K562 (cell line): ENCODE results near the gene MFSD6. TPM values are rescaled to one million over a fixed set of nuclear protein-coding genes. Genes with fewer than 3 reads are reported as not detected.

Source experiments
- ATAC-seq: fragments of 200-7000 bp; cut with Tn5 transposase; 3 replicates; pipeline ENCODE4 v1.9.1; 2020; ENCODE audit warnings: moderate library complexity
- BruUV-seq: library from RNA; stranded (reverse); fragments of 400-500 nt; replicated peaks from 2 replicates; lab custom pipeline; 2021; lab: Mats Ljungman, UMichigan
- CTCF ChIA-PET: fragments of 300-600 bp; formaldehyde crosslinking; extraction: SDS; loops from one replicate; lab custom pipeline; 2021; ENCODE audit warnings: low intra/inter-chr PET ratio; lab: Yijun Ruan, JAX
- POLR2A ChIA-PET: fragments of 300-600, 350-650 bp; sonication (Branson Sonifier 250); formaldehyde crosslinking; extraction: SDS; loops from one replicate; lab custom pipeline; 2021; ENCODE audit warnings: antibody characterized with exemption, inconsistent platforms; lab: Yijun Ruan, JAX
- DNase-seq, 4 experiments: peaks; one replicate each; pipeline versions ENCODE4 v3.0.0 to v3.0.0-alpha.2; 2011 to 2018; ENCODE audit warnings: low spot score in 3 of 4, mixed read lengths in 3 of 4; ENCODE audit errors: extremely low read depth in 1 of 4
- FAIRE-seq: peaks from 2 replicates; lab custom pipeline; 2011; peaks lifted over from hg19 to GRCh38; lab: Jason Lieb, UNC
- H2AFZ ChIP-seq: 2 replicates; pipeline ENCODE4 v1.6.0; 2011; ENCODE audit warnings: low read depth, low read length, control low read depth, inconsistent platforms
- H3K27ac ChIP-seq: fragments of 200-600 bp; 3 replicates; pipeline ENCODE4 v1.8.0; 2011; ENCODE audit warnings: low read depth, mild to moderate bottlenecking, control low read depth, inconsistent platforms, low read length, moderate library complexity, mixed read lengths; ENCODE audit errors: extremely low read depth
- H3K27me3 ChIP-seq, 2 experiments: fragments of 300-600 bp in 1 of 2; 2 replicates in 1 of 2; 3 replicates in 1 of 2; pipeline versions ENCODE4 v1.6.0 to v1.8.0; 2011; ENCODE audit warnings: inconsistent platforms in 2 of 2, low read length in 2 of 2, mild to moderate bottlenecking in 1 of 2, mixed read lengths in 1 of 2, moderate library complexity in 1 of 2; ENCODE audit not compliant: control insufficient read depth in 2 of 2, insufficient read depth in 2 of 2
- H3K36me3 ChIP-seq: fragments of 300-600 bp; 3 replicates; pipeline ENCODE4 v1.8.0; 2011; ENCODE audit warnings: mild to moderate bottlenecking, low read length, inconsistent platforms; ENCODE audit not compliant: control insufficient read depth, insufficient read depth
- H3K4me1 ChIP-seq, 2 experiments: fragments of 200-600 bp in 1 of 2; replicated peaks in 1 of 2; 2 replicates in 1 of 2; 3 replicates in 1 of 2; pipeline versions ENCODE4 v1.5.1 to v1.8.0; 2011; ENCODE audit warnings: inconsistent platforms in 2 of 2, low read length in 2 of 2, mild to moderate bottlenecking in 1 of 2, mixed read lengths in 1 of 2, moderate library complexity in 1 of 2; ENCODE audit not compliant: control insufficient read depth in 2 of 2, insufficient read depth in 2 of 2
- H3K4me2 ChIP-seq: 2 replicates; pipeline ENCODE4 v1.6.1; 2011; ENCODE audit warnings: low read length, control low read depth, inconsistent platforms, mixed read lengths; ENCODE audit not compliant: insufficient read depth
- H3K4me3 ChIP-seq: fragments of 200-600 bp; sonication (generic), shearing (Covaris generic); 2 replicates; pipeline ENCODE4 v1.5.1; 2016; ENCODE audit warnings: control low read depth, inconsistent platforms
- H3K79me2 ChIP-seq: fragments of 200-600 bp; 3 replicates; pipeline ENCODE4 v1.8.0; 2011; ENCODE audit warnings: low read length, inconsistent platforms; ENCODE audit not compliant: control insufficient read depth, insufficient read depth
- H3K9ac ChIP-seq, 2 experiments: 2 replicates each; pipeline versions ENCODE4 v1.6.0 to v1.6.1; 2011; ENCODE audit warnings: low read depth in 2 of 2, low read length in 2 of 2, control low read depth in 1 of 2, inconsistent platforms in 1 of 2, mild to moderate bottlenecking in 1 of 2, mixed read lengths in 1 of 2; ENCODE audit not compliant: insufficient read depth in 1 of 2
- H3K9me1 ChIP-seq: one replicate; pipeline ENCODE4 v1.6.0; 2011; ENCODE audit warnings: inconsistent platforms, mild to moderate bottlenecking, low read length, moderate library complexity; ENCODE audit not compliant: control insufficient read depth, insufficient read depth
- H3K9me3 ChIP-seq: replicated peaks from 2 replicates; pipeline ENCODE4 v1.5.1; 2011; ENCODE audit warnings: low read depth, low read length, inconsistent platforms; ENCODE audit not compliant: control insufficient read depth, insufficient read depth
- H4K20me1 ChIP-seq: replicated peaks from 2 replicates; pipeline ENCODE4 v1.6.1; 2011; ENCODE audit warnings: low read length, inconsistent platforms, mixed read lengths; ENCODE audit not compliant: control insufficient read depth, insufficient read depth
- BHLHE40 ChIP-seq: IDR thresholded peaks from 2 replicates; pipeline ENCODE4 v1.6.1; 2011; ENCODE audit warnings: low read length, improper control_type of control experiment
- OTX1 ChIP-seq: fragments of 450-650 bp; formaldehyde crosslinking; IDR thresholded peaks from 2 replicates; pipeline ENCODE4 v1.4.0; 2022; ENCODE audit warnings: mild to moderate bottlenecking
- RAD51 ChIP-seq: fragments of 450-650 bp; IDR thresholded peaks from 2 replicates; pipeline ENCODE4 v1.7.1; 2016; ENCODE audit warnings: low read depth, mild to moderate bottlenecking, borderline replicate concordance
- ZNF263 ChIP-seq: sonication (generic); formaldehyde crosslinking; IDR thresholded peaks from 2 replicates; pipeline ENCODE4 v1.8.0; 2022; ENCODE audit warnings: mild to moderate bottlenecking, missing genetic modification reagents, borderline replicate concordance
- WGBS: fragments of 100-300 bp; shearing (Covaris generic); methylation state at CpG from one replicate; pipeline ENCODE4 v1.1.6; 2016; ENCODE audit warnings: low coverage, mixed read lengths; ENCODE audit not compliant: insufficient coverage; ENCODE audit errors: missing lambda C conversion rate; 5-methylcytosine and 5-hydroxymethylcytosine counted together
- in situ Hi-C: fragments of 300-500 bp; cut with MboI; formaldehyde crosslinking; loops from 4 replicates; pipeline ENCODE4 v1.15.0; 2018; ENCODE audit warnings: inconsistent platforms, mixed read lengths
- intact Hi-C: fragments of 100-400 bp; cut with micrococcal nuclease; formaldehyde crosslinking; loops from 2 replicates; pipeline ENCODE4 v1.14.2; 2022
- polyA plus RNA-seq, 8 experiments: library from polyadenylated mRNA; depleted of rRNA in 4 of 8; stranded (reverse) in 5 of 8; unstranded in 3 of 8; fragments of >200 nt; fragmentation: Nextera tagmentation in 2 of 8; fragmentation: Illumina TruSeq in 1 of 8; extraction: Ambion mirVana in 2 of 8; extraction: Trizol in 1 of 8; gene quantifications; 2 replicates each; pipeline versions ENCODE4 v1.2.1 to v1.2.3, GENCODE V29; 2011 to 2014; ENCODE audit warnings: inconsistent platforms in 1 of 8, missing spikeins in 1 of 8
- total RNA-seq, 7 experiments: library from RNA; depleted of rRNA in 6 of 7; stranded (reverse); fragments of >200 nt in 6 of 7; fragmentation: Illumina TruSeq in 2 of 7; extraction: Trizol in 2 of 7; gene quantifications; 2 replicates each; pipeline versions ENCODE4 v1.2.1 to v1.2.3, GENCODE V29; 2011 to 2021; ENCODE audit warnings: low replicate concordance in 1 of 7
- TF ChIP-seq, protein P1 (sequence below): fragments of 450-650 bp; formaldehyde crosslinking; IDR thresholded peaks from 2 replicates; pipeline ENCODE4 v1.4.0; 2020; ENCODE audit warnings: mild to moderate bottlenecking, mixed read lengths
- TF ChIP-seq, protein P2 (sequence below): sonication (generic); formaldehyde crosslinking; IDR thresholded peaks from 2 replicates; pipeline ENCODE4 v1.8.0; 2023; ENCODE audit warnings: missing genetic modification reagents, mild to moderate bottlenecking, borderline replicate concordance
- TF ChIP-seq, protein P3 (sequence below): sonication (generic); formaldehyde crosslinking; IDR thresholded peaks from 2 replicates; pipeline ENCODE4 v1.9.0; 2022; ENCODE audit warnings: mild to moderate bottlenecking, missing genetic modification reagents

The MFSD6 gene
- total and polyA plus RNA-seq, 9 of the 15 experiments (the other 6 are each of a cell fraction or from before 2014, with no cell fraction given) = 1.1 to 7.9 (median 4.4) TPM

DNA sequence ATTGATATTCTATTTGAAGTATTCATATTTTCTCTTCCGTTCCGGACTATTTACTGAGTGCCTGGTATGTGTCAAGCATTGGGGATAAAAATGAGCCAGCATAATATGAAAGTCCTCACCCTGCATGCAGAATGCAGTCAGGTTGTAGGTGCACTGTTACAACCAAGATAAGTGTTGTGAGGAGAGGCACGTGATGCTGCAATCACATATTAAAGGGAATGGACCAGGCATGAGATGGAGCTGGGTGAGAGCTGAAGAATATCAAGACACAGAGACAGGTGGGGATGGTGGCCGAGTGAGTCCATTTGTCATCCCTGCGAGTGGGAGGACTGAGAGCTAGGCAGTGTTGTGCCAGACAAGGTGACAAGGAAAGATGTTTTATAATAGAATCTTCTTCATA, 52.3 kb downstream of the MFSD6 start:
- in situ Hi-C loops = no loop called here
- ChIA-PET POLR2A (interaction anchor here (0.9 to 1.8 kb wide), 3 partner anchors 9 to 20 kb away, joined by 3 to 9 read pairs (median 4); no protein-coding TSS in a partner anchor), CTCF (no interaction called here)
- peak in 1 of 4 experiments; percentile 35 for DNase-seq
- BruUV-seq = no TSS peak
- Histone ChIP-seq H3K4me3 (no peak overlapping the region), H3K4me1 (peaks cover 14 to 65% of the 10 kb centered on the region in 2 experiments), H3K9me1 (no peaks in the 10 kb centered on the region), H2AFZ (peak overlapping the region; percentile 32; the same call in 1 of the 2 replicates), H3K36me3 (no peaks in the 10 kb centered on the region; the same call in 2 of the 3 replicates), H4K20me1 (no peaks in the 10 kb centered on the region), H3K27ac (peak overlapping the region; percentile 50; the same call in 2 of the 3 replicates), H3K9me3 (0 out of 2 replicates have a peak, but pooled peaks cover 4% of the 10 kb centered on the region), H3K27me3 (no peaks in the 10 kb centered on the region), H3K9ac (no peak overlapping the region), H3K4me2 (peak overlapping the region; percentile 51), H3K79me2 (no peaks in the 10 kb centered on the region; the same call in 1 of the 3 replicates)
- ATAC-seq = no peak; the same call in 1 of the 3 replicates
- intact Hi-C loops = loop anchor here (10.0 kb wide), 1 partner anchor 56 kb away; the partner anchor contains the start of gene MFSD6
- 26% methylated on average over 4 of the region's 5 CpGs for WGBS
- FAIRE-seq = no peak
- TF ChIP-seq BHLHE40 (0 out of 2 replicates have a peak, but pooled peaks have one; percentile 52), RAD51 (peak; percentile 10; the same call in 1 of the 2 replicates), ZNF263 (CRISPR knock-in tag) (peak; percentile 60; the same call in 1 of the 2 replicates), OTX1 (CRISPR knock-in tag) (no peak)
- TF ChIP-seq, protein P1, sequence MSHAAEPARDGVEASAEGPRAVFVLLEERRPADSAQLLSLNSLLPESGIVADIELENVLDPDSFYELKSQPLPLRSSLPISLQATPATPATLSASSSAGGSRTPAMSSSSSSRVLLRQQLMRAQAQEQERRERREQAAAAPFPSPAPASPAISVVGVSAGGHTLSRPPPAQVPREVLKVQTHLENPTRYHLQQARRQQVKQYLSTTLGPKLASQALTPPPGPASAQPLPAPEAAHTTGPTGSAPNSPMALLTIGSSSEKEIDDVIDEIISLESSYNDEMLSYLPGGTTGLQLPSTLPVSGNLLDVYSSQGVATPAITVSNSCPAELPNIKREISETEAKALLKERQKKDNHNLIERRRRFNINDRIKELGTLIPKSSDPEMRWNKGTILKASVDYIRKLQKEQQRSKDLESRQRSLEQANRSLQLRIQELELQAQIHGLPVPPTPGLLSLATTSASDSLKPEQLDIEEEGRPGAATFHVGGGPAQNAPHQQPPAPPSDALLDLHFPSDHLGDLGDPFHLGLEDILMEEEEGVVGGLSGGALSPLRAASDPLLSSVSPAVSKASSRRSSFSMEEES (CRISPR knock-in tag) = 0 out of 2 replicates have a peak, but pooled peaks have one; percentile 14
- TF ChIP-seq, protein P2, sequence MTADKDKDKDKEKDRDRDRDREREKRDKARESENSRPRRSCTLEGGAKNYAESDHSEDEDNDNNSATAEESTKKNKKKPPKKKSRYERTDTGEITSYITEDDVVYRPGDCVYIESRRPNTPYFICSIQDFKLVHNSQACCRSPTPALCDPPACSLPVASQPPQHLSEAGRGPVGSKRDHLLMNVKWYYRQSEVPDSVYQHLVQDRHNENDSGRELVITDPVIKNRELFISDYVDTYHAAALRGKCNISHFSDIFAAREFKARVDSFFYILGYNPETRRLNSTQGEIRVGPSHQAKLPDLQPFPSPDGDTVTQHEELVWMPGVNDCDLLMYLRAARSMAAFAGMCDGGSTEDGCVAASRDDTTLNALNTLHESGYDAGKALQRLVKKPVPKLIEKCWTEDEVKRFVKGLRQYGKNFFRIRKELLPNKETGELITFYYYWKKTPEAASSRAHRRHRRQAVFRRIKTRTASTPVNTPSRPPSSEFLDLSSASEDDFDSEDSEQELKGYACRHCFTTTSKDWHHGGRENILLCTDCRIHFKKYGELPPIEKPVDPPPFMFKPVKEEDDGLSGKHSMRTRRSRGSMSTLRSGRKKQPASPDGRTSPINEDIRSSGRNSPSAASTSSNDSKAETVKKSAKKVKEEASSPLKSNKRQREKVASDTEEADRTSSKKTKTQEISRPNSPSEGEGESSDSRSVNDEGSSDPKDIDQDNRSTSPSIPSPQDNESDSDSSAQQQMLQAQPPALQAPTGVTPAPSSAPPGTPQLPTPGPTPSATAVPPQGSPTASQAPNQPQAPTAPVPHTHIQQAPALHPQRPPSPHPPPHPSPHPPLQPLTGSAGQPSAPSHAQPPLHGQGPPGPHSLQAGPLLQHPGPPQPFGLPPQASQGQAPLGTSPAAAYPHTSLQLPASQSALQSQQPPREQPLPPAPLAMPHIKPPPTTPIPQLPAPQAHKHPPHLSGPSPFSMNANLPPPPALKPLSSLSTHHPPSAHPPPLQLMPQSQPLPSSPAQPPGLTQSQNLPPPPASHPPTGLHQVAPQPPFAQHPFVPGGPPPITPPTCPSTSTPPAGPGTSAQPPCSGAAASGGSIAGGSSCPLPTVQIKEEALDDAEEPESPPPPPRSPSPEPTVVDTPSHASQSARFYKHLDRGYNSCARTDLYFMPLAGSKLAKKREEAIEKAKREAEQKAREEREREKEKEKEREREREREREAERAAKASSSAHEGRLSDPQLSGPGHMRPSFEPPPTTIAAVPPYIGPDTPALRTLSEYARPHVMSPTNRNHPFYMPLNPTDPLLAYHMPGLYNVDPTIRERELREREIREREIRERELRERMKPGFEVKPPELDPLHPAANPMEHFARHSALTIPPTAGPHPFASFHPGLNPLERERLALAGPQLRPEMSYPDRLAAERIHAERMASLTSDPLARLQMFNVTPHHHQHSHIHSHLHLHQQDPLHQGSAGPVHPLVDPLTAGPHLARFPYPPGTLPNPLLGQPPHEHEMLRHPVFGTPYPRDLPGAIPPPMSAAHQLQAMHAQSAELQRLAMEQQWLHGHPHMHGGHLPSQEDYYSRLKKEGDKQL = no peak
- TF ChIP-seq, protein P3, sequence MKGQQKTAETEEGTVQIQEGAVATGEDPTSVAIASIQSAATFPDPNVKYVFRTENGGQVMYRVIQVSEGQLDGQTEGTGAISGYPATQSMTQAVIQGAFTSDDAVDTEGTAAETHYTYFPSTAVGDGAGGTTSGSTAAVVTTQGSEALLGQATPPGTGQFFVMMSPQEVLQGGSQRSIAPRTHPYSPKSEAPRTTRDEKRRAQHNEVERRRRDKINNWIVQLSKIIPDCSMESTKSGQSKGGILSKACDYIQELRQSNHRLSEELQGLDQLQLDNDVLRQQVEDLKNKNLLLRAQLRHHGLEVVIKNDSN (CRISPR knock-in tag) = peak; percentile 69
